WTC11 (cell line): Measurements from ENCODE around the gene KCNQ2. TPM values are rescaled to one million over a fixed set of nuclear protein-coding genes. Genes with fewer than 3 reads are reported as not detected.

Experiments used
- ATAC-seq: fragments of 200-7000 bp; cut with Tn5 transposase; 2 replicates; pipeline ENCODE4 v1.10.0; 2021; ENCODE audit warnings: mild to moderate bottlenecking, moderate library complexity
- CTCF ChIA-PET: fragments of 300-600 bp; sonication (Branson Sonifier 250); formaldehyde crosslinking; loops from one replicate; lab custom pipeline; 2021; ENCODE audit warnings: antibody characterized with exemption; lab: Charles Lee
- POLR2A ChIA-PET: fragments of 350-600 bp; sonication (Branson Sonifier 250); formaldehyde crosslinking; loops from one replicate; lab custom pipeline; 2021; ENCODE audit warnings: antibody characterized with exemption; lab: Charles Lee
- DNase-seq: peaks from one replicate; pipeline ENCODE4 v3.0.0; 2021; ENCODE audit warnings: low spot score
- H3K27ac Mint-ChIP-seq: 2 replicates; pipeline ENCODE4 v1.8.0; 2021; ENCODE audit warnings: mixed read lengths
- H3K27me3 Mint-ChIP-seq: 2 replicates; pipeline ENCODE4 v1.8.0; 2021; ENCODE audit warnings: low read depth, mild to moderate bottlenecking, moderate library complexity, mixed read lengths
- H3K36me3 Mint-ChIP-seq: 2 replicates; pipeline ENCODE4 v1.8.0; 2021; ENCODE audit warnings: mixed read lengths
- H3K4me1 Mint-ChIP-seq: 2 replicates; pipeline ENCODE4 v1.8.0; 2022; ENCODE audit warnings: mixed read lengths
- H3K4me3 Mint-ChIP-seq: 2 replicates; pipeline ENCODE4 v1.8.0; 2021; ENCODE audit warnings: mild to moderate bottlenecking, moderate library complexity, mixed read lengths
- H3K9me3 Mint-ChIP-seq: 2 replicates; pipeline ENCODE4 v1.8.0; 2021; ENCODE audit warnings: mixed read lengths
- ATF1 ChIP-seq: sonication (generic); formaldehyde crosslinking; IDR thresholded peaks from 2 replicates; pipeline ENCODE4 v1.8.1; 2023; ENCODE audit warnings: mild to moderate bottlenecking, moderate library complexity, missing genetic modification reagents
- CREM ChIP-seq: sonication (generic); formaldehyde crosslinking; IDR thresholded peaks from 2 replicates; pipeline ENCODE4 v1.8.1; 2022; ENCODE audit warnings: mild to moderate bottlenecking, missing genetic modification reagents, moderate library complexity
- ESRRA ChIP-seq: sonication (generic); formaldehyde crosslinking; IDR thresholded peaks from 2 replicates; pipeline ENCODE4 v1.8.1; 2022; ENCODE audit warnings: mild to moderate bottlenecking, missing genetic modification reagents, borderline replicate concordance
- ETV6 ChIP-seq: sonication (generic); formaldehyde crosslinking; IDR thresholded peaks from 2 replicates; pipeline ENCODE4 v1.8.1; 2022; ENCODE audit warnings: mild to moderate bottlenecking, missing genetic modification reagents
- FOXK1 ChIP-seq: sonication (generic); formaldehyde crosslinking; IDR thresholded peaks from 2 replicates; pipeline ENCODE4 v1.8.0; 2022; ENCODE audit warnings: mild to moderate bottlenecking, moderate library complexity, missing genetic modification reagents
- GABPB1 ChIP-seq: sonication (generic); formaldehyde crosslinking; IDR thresholded peaks from 2 replicates; pipeline ENCODE4 v1.8.1; 2023; ENCODE audit warnings: mild to moderate bottlenecking, missing genetic modification reagents
- GRHL2 ChIP-seq: fragments of 250-450 bp; sonication (Bioruptor Pico); IDR thresholded peaks from 2 replicates; pipeline ENCODE4 v1.8.0; 2022; ENCODE audit warnings: mild to moderate bottlenecking, moderate library complexity; ENCODE audit not compliant: insufficient replicate concordance, severe bottlenecking
- GTF2I ChIP-seq: fragments of 250-450 bp; sonication (Bioruptor Pico); conservative IDR thresholded peaks from 2 replicates; pipeline ENCODE4 v1.4.0; 2021; ENCODE audit warnings: mild to moderate bottlenecking
- NFATC4 ChIP-seq: fragments of 250-450 bp; sonication (Bioruptor Pico); IDR thresholded peaks from 2 replicates; pipeline ENCODE4 v1.9.0; 2021; ENCODE audit warnings: mild to moderate bottlenecking
- NR3C1 ChIP-seq: sonication (generic); formaldehyde crosslinking; conservative IDR thresholded peaks from 2 replicates; pipeline ENCODE4 v1.8.1; 2023; ENCODE audit warnings: low read depth, mild to moderate bottlenecking, missing genetic modification reagents
- SMAD3 ChIP-seq: sonication (generic); formaldehyde crosslinking; IDR thresholded peaks from 2 replicates; pipeline ENCODE4 v1.8.0; 2022; ENCODE audit warnings: missing genetic modification reagents, mild to moderate bottlenecking, borderline replicate concordance
- TEAD4 ChIP-seq: sonication (generic); formaldehyde crosslinking; IDR thresholded peaks from 2 replicates; pipeline ENCODE4 v1.8.0; 2022; ENCODE audit warnings: mild to moderate bottlenecking, missing genetic modification reagents
- ZNF138 ChIP-seq: sonication (generic); formaldehyde crosslinking; conservative IDR thresholded peaks from 2 replicates; pipeline ENCODE4 v1.8.1; 2022; ENCODE audit warnings: mild to moderate bottlenecking, moderate library complexity, missing genetic modification reagents
- ZNF671 ChIP-seq: fragments of 250-450 bp; sonication (Bioruptor Pico); IDR thresholded peaks from 2 replicates; pipeline ENCODE4 v1.8.0; 2021; ENCODE audit warnings: mild to moderate bottlenecking
- total RNA-seq: library from RNA; stranded (reverse); gene quantifications from 3 replicates; pipeline ENCODE4 v1.2.3, GENCODE V29; 2021
- TF ChIP-seq, protein P1 (sequence below): sonication (generic); formaldehyde crosslinking; IDR thresholded peaks from 2 replicates; pipeline ENCODE4 v1.8.1; 2022; ENCODE audit warnings: mild to moderate bottlenecking, moderate library complexity, missing genetic modification reagents
- TF ChIP-seq, protein P2 (sequence below): sonication (generic); formaldehyde crosslinking; conservative IDR thresholded peaks from 2 replicates; pipeline ENCODE4 v1.8.1; 2022; ENCODE audit warnings: mild to moderate bottlenecking, missing genetic modification reagents
- TF ChIP-seq, protein P3 (sequence below): sonication (generic); formaldehyde crosslinking; IDR thresholded peaks from 2 replicates; pipeline ENCODE4 v1.8.1; 2023; ENCODE audit warnings: mild to moderate bottlenecking, missing genetic modification reagents
- TF ChIP-seq, protein P4 (sequence below): sonication (generic); formaldehyde crosslinking; IDR thresholded peaks from 2 replicates; pipeline ENCODE4 v1.8.1; 2023; ENCODE audit warnings: mild to moderate bottlenecking, moderate library complexity, missing genetic modification reagents
- TF ChIP-seq, protein P5 (sequence below): sonication (generic); formaldehyde crosslinking; IDR thresholded peaks from 2 replicates; pipeline ENCODE4 v1.8.0; 2023; ENCODE audit warnings: missing genetic modification reagents
- TF ChIP-seq, protein P6 (sequence below): sonication (generic); formaldehyde crosslinking; IDR thresholded peaks from 2 replicates; pipeline ENCODE4 v1.8.0; 2022; ENCODE audit warnings: mild to moderate bottlenecking, missing genetic modification reagents

KCNQ2 gene
- total RNA-seq, 1 experiment from 2014 or later = 99.8 TPM

DNA sequence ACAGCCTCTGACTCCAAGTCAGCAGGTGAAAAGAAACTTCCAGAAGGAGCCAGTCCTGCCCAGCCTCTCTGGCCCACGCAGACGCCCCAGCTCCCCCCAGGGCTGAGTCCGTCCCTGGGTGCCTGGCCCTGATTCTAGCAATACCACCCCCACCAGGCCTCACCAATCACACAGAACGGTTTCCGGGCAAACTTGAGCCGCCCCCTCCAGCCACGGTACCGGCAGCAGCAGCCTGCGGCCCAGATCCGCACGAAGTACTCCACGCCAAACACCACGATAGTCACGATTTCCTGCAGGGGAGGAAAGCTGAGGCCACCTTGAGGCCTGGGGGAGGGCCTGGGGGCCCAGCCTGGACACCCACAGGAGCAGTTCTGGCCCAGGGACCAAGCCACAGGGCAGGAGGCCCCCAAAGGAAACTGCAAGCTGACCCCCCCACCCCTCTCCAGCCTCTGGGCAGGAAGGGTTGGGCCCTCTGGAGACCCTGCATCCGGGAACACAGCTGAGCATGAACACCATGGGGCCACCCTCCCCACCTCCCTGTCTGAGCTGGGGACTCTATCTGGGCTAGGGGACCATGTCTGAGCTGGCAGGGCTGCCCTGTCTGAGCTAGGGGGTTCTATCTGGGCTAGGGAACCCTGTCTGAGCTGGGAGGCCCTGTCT lies 27.2 kb downstream of the KCNQ2 start:
- Mint-ChIP-seq H3K4me1 (peaks cover 15% of the 10 kb centered on the region), H3K27me3 (no peaks in the 10 kb centered on the region), H3K4me3 (no peak overlapping the region), H3K9me3 (peaks cover 14% of the 10 kb centered on the region), H3K27ac (peak overlapping the region; percentile 41; the same call in 1 of the 2 replicates), H3K36me3 (peaks cover 3% of the 10 kb centered on the region)
- CTCF ChIA-PET = interaction anchor here (0.7 to 1.9 kb wide), 6 partner anchors 29 to 221 kb away, joined by 3 to 7 read pairs (median 4); no protein-coding TSS in a partner anchor
- ATAC-seq (no peak), DNase-seq (no peak)
- TF ChIP-seq GRHL2 (no peak), GABPB1 (CRISPR knock-in tag) (no peak), CREM (CRISPR knock-in tag) (no peak), ZNF138 (no peak), GTF2I (CRISPR knock-in tag) (no peak), NR3C1 (CRISPR knock-in tag) (no peak), ZNF671 (no peak)
- TF ChIP-seq, protein P1, sequence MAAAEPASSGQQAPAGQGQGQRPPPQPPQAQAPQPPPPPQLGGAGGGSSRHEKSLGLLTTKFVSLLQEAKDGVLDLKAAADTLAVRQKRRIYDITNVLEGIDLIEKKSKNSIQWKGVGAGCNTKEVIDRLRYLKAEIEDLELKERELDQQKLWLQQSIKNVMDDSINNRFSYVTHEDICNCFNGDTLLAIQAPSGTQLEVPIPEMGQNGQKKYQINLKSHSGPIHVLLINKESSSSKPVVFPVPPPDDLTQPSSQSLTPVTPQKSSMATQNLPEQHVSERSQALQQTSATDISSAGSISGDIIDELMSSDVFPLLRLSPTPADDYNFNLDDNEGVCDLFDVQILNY (CRISPR knock-in tag) = no peak
- TF ChIP-seq, protein P2, sequence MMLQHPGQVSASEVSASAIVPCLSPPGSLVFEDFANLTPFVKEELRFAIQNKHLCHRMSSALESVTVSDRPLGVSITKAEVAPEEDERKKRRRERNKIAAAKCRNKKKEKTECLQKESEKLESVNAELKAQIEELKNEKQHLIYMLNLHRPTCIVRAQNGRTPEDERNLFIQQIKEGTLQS = no peak
- POLR2A ChIA-PET = interaction anchor here (0.6 kb wide), 1 partner anchor 583 kb away, joined by 3 read pairs; no protein-coding TSS in a partner anchor

DNA sequence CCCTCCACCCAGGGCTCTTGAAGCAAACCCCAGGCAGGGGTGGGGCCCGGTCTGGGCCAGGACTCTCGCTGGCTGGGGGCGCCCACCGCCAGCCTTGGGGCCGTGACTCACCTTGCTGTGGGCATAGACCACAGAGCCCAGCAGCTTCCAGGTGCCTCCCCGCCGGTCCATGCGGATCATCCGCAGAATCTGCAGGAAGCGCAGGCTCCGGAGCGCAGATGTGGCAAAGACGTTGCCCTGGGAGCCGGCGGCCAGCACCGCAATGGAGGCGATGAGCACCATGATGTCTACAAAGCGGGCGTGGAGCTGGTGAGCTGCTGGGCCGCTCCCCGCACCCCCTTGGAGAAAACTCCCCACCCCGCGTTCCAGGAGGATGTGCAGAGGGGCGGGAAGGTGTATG lies 27.9 kb downstream of the KCNQ2 start:
- DNase-seq (no peak), ATAC-seq (no peak)
- TF ChIP-seq, protein P3, sequence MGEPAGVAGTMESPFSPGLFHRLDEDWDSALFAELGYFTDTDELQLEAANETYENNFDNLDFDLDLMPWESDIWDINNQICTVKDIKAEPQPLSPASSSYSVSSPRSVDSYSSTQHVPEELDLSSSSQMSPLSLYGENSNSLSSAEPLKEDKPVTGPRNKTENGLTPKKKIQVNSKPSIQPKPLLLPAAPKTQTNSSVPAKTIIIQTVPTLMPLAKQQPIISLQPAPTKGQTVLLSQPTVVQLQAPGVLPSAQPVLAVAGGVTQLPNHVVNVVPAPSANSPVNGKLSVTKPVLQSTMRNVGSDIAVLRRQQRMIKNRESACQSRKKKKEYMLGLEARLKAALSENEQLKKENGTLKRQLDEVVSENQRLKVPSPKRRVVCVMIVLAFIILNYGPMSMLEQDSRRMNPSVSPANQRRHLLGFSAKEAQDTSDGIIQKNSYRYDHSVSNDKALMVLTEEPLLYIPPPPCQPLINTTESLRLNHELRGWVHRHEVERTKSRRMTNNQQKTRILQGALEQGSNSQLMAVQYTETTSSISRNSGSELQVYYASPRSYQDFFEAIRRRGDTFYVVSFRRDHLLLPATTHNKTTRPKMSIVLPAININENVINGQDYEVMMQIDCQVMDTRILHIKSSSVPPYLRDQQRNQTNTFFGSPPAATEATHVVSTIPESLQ (CRISPR knock-in tag) = no peak
- TF ChIP-seq, protein P4, sequence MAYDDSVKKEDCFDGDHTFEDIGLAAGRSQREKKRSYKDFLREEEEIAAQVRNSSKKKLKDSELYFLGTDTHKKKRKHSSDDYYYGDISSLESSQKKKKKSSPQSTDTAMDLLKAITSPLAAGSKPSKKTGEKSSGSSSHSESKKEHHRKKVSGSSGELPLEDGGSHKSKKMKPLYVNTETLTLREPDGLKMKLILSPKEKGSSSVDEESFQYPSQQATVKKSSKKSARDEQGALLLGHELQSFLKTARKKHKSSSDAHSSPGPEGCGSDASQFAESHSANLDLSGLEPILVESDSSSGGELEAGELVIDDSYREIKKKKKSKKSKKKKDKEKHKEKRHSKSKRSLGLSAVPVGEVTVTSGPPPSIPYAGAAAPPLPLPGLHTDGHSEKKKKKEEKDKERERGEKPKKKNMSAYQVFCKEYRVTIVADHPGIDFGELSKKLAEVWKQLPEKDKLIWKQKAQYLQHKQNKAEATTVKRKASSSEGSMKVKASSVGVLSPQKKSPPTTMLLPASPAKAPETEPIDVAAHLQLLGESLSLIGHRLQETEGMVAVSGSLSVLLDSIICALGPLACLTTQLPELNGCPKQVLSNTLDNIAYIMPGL (CRISPR knock-in tag) = no peak
- CTCF ChIA-PET = interaction anchor here (1.8 to 1.9 kb wide), 2 partner anchors 52 to 221 kb away, joined by 6 to 7 read pairs; no protein-coding TSS in a partner anchor
- peaks cover 14% of the 10 kb centered on the region for H3K9me3 Mint-ChIP-seq
- POLR2A ChIA-PET = no interaction called here
- no peak overlapping the region for H3K27ac Mint-ChIP-seq
- no peaks in the 10 kb centered on the region for H3K27me3 Mint-ChIP-seq
- H3K36me3 Mint-ChIP-seq = peaks cover 3% of the 10 kb centered on the region
- H3K4me1 Mint-ChIP-seq = peaks cover 15% of the 10 kb centered on the region
- H3K4me3 Mint-ChIP-seq = no peak overlapping the region

DNA sequence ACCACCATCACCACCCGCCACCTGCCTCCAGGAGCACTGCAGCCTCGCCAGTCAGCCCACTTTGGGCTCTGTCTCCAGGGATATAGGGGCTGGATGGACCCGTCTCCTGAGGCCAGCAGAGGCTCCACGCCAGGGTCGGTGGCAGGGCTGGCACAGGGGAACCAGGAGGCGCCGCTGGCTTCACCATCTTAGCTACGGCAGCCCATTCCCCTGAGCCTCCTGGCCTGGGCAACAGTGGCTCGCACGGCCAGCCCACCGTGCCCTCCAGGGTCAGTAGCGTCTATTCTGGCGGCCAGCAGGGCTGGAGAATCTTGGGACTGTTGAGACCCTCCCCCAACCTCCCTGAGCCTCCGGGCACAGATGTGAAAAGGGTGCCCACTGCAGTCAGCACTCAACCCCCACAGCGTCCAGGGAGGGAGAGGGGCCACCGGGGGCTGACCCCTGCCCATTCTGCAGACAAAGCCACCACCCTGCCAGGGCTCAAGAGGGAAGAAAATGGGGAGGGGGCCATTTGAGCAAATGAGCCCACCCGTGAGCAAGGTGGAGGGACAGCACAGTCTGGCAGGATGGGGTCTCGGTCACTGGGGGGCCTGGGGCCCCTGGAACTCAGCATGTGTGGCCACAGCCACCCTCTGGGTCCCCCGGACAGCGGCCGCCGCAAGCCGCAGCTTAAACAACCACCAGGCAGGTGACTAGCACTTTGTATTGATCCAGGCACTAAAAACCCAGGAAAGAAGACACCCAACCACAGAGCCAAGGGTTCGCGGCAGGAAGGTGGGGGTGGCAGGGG lies 28.7 kb downstream of the KCNQ2 start:
- H3K27ac Mint-ChIP-seq = no peak overlapping the region
- ChIA-PET CTCF (no interaction called here), POLR2A (no interaction called here)
- ATAC-seq (no peak), DNase-seq (no peak)
- no peak overlapping the region for H3K4me3 Mint-ChIP-seq
- peaks cover 3% of the 10 kb centered on the region for H3K36me3 Mint-ChIP-seq
- peaks cover 14% of the 10 kb centered on the region for H3K9me3 Mint-ChIP-seq
- no peaks in the 10 kb centered on the region for H3K27me3 Mint-ChIP-seq
- peaks cover 15% of the 10 kb centered on the region for H3K4me1 Mint-ChIP-seq
- TF ChIP-seq SMAD3 (no peak), ETV6 (no peak), FOXK1 (CRISPR knock-in tag) (no peak), NFATC4 (no peak), ATF1 (no peak), ESRRA (CRISPR knock-in tag) (no peak), TEAD4 (CRISPR knock-in tag) (no peak)
- TF ChIP-seq, protein P5, sequence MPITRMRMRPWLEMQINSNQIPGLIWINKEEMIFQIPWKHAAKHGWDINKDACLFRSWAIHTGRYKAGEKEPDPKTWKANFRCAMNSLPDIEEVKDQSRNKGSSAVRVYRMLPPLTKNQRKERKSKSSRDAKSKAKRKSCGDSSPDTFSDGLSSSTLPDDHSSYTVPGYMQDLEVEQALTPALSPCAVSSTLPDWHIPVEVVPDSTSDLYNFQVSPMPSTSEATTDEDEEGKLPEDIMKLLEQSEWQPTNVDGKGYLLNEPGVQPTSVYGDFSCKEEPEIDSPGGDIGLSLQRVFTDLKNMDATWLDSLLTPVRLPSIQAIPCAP (CRISPR knock-in tag) = no peak
- TF ChIP-seq, protein P6, sequence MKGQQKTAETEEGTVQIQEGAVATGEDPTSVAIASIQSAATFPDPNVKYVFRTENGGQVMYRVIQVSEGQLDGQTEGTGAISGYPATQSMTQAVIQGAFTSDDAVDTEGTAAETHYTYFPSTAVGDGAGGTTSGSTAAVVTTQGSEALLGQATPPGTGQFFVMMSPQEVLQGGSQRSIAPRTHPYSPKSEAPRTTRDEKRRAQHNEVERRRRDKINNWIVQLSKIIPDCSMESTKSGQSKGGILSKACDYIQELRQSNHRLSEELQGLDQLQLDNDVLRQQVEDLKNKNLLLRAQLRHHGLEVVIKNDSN (CRISPR knock-in tag) = no peak
